K562 (cell line): Measurements from ENCODE around the gene MEIKIN. TPM values are rescaled to one million over a fixed set of nuclear protein-coding genes. Genes with fewer than 3 reads are reported as not detected.
"Not testable (repeated sequence)": the region's sequence is repeated elsewhere in the genome, so short reads cannot be mapped to it uniquely, and the experiment has no call there.

Experiments
- ATAC-seq: fragments of 200-7000 bp; cut with Tn5 transposase; 3 replicates; pipeline ENCODE4 v1.9.1; 2020; ENCODE audit warnings: moderate library complexity
- BruUV-seq: library from RNA; stranded (reverse); fragments of 400-500 nt; replicated peaks from 2 replicates; lab custom pipeline; 2021; lab: Mats Ljungman, UMichigan
- CTCF ChIA-PET: fragments of 300-600 bp; formaldehyde crosslinking; extraction: SDS; loops from one replicate; lab custom pipeline; 2021; ENCODE audit warnings: low intra/inter-chr PET ratio; lab: Yijun Ruan, JAX
- POLR2A ChIA-PET: fragments of 300-600, 350-650 bp; sonication (Branson Sonifier 250); formaldehyde crosslinking; extraction: SDS; loops from one replicate; lab custom pipeline; 2021; ENCODE audit warnings: antibody characterized with exemption, inconsistent platforms; lab: Yijun Ruan, JAX
- DNase-seq, 4 experiments: peaks; one replicate each; pipeline versions ENCODE4 v3.0.0 to v3.0.0-alpha.2; 2011 to 2018; ENCODE audit warnings: low spot score in 3 of 4, mixed read lengths in 3 of 4; ENCODE audit errors: extremely low read depth in 1 of 4
- FAIRE-seq: peaks from 2 replicates; lab custom pipeline; 2011; peaks lifted over from hg19 to GRCh38; lab: Jason Lieb, UNC
- H2AFZ ChIP-seq: 2 replicates; pipeline ENCODE4 v1.6.0; 2011; ENCODE audit warnings: low read depth, low read length, control low read depth, inconsistent platforms
- H3K27ac ChIP-seq: fragments of 200-600 bp; 3 replicates; pipeline ENCODE4 v1.8.0; 2011; ENCODE audit warnings: low read depth, mild to moderate bottlenecking, control low read depth, inconsistent platforms, low read length, moderate library complexity, mixed read lengths; ENCODE audit errors: extremely low read depth
- H3K27me3 ChIP-seq, 2 experiments: fragments of 300-600 bp in 1 of 2; 2 replicates in 1 of 2; 3 replicates in 1 of 2; pipeline versions ENCODE4 v1.6.0 to v1.8.0; 2011; ENCODE audit warnings: inconsistent platforms in 2 of 2, low read length in 2 of 2, mild to moderate bottlenecking in 1 of 2, mixed read lengths in 1 of 2, moderate library complexity in 1 of 2; ENCODE audit not compliant: control insufficient read depth in 2 of 2, insufficient read depth in 2 of 2
- H3K36me3 ChIP-seq: fragments of 300-600 bp; 3 replicates; pipeline ENCODE4 v1.8.0; 2011; ENCODE audit warnings: mild to moderate bottlenecking, low read length, inconsistent platforms; ENCODE audit not compliant: control insufficient read depth, insufficient read depth
- H3K4me1 ChIP-seq, 2 experiments: fragments of 200-600 bp in 1 of 2; replicated peaks in 1 of 2; 2 replicates in 1 of 2; 3 replicates in 1 of 2; pipeline versions ENCODE4 v1.5.1 to v1.8.0; 2011; ENCODE audit warnings: inconsistent platforms in 2 of 2, low read length in 2 of 2, mild to moderate bottlenecking in 1 of 2, mixed read lengths in 1 of 2, moderate library complexity in 1 of 2; ENCODE audit not compliant: control insufficient read depth in 2 of 2, insufficient read depth in 2 of 2
- H3K4me2 ChIP-seq: 2 replicates; pipeline ENCODE4 v1.6.1; 2011; ENCODE audit warnings: low read length, control low read depth, inconsistent platforms, mixed read lengths; ENCODE audit not compliant: insufficient read depth
- H3K4me3 ChIP-seq: fragments of 200-600 bp; sonication (generic), shearing (Covaris generic); 2 replicates; pipeline ENCODE4 v1.5.1; 2016; ENCODE audit warnings: control low read depth, inconsistent platforms
- H3K79me2 ChIP-seq: fragments of 200-600 bp; 3 replicates; pipeline ENCODE4 v1.8.0; 2011; ENCODE audit warnings: low read length, inconsistent platforms; ENCODE audit not compliant: control insufficient read depth, insufficient read depth
- H3K9ac ChIP-seq, 2 experiments: 2 replicates each; pipeline versions ENCODE4 v1.6.0 to v1.6.1; 2011; ENCODE audit warnings: low read depth in 2 of 2, low read length in 2 of 2, control low read depth in 1 of 2, inconsistent platforms in 1 of 2, mild to moderate bottlenecking in 1 of 2, mixed read lengths in 1 of 2; ENCODE audit not compliant: insufficient read depth in 1 of 2
- H3K9me1 ChIP-seq: one replicate; pipeline ENCODE4 v1.6.0; 2011; ENCODE audit warnings: inconsistent platforms, mild to moderate bottlenecking, low read length, moderate library complexity; ENCODE audit not compliant: control insufficient read depth, insufficient read depth
- H3K9me3 ChIP-seq: replicated peaks from 2 replicates; pipeline ENCODE4 v1.5.1; 2011; ENCODE audit warnings: low read depth, low read length, inconsistent platforms; ENCODE audit not compliant: control insufficient read depth, insufficient read depth
- H4K20me1 ChIP-seq: replicated peaks from 2 replicates; pipeline ENCODE4 v1.6.1; 2011; ENCODE audit warnings: low read length, inconsistent platforms, mixed read lengths; ENCODE audit not compliant: control insufficient read depth, insufficient read depth
- CEBPG ChIP-seq, 3 experiments: fragments of 200-800 bp in 1 of 3; sonication (Bioruptor generic) in 1 of 3; sonication (generic) in 1 of 3; formaldehyde crosslinking in 1 of 3; IDR thresholded peaks in 2 of 3; conservative IDR thresholded peaks in 1 of 3; 2 replicates each; pipeline versions ENCODE4 v1.6.1 to v1.8.0; 2016 to 2022; ENCODE audit warnings: missing compliant biosample characterization in 2 of 3, missing genetic modification characterization in 2 of 3, mild to moderate bottlenecking in 1 of 3, missing genetic modification reagents in 1 of 3
- NFRKB ChIP-seq: fragments of 450-650 bp; IDR thresholded peaks from 2 replicates; pipeline ENCODE4 v1.6.1; 2016; ENCODE audit warnings: low read depth
- TRIM24 ChIP-seq, 2 experiments: fragments of 450-650 bp; IDR thresholded peaks; 2 replicates each; pipeline ENCODE4 v1.6.1; 2016
- ZNF830 ChIP-seq: fragments of 250-450 bp; sonication (Bioruptor Pico); IDR thresholded peaks from 2 replicates; pipeline ENCODE4 v1.5.0; 2021; ENCODE audit warnings: mild to moderate bottlenecking
- WGBS: fragments of 100-300 bp; shearing (Covaris generic); methylation state at CpG from one replicate; pipeline ENCODE4 v1.1.6; 2016; ENCODE audit warnings: low coverage, mixed read lengths; ENCODE audit not compliant: insufficient coverage; ENCODE audit errors: missing lambda C conversion rate; 5-methylcytosine and 5-hydroxymethylcytosine counted together
- in situ Hi-C: fragments of 300-500 bp; cut with MboI; formaldehyde crosslinking; loops from 4 replicates; pipeline ENCODE4 v1.15.0; 2018; ENCODE audit warnings: inconsistent platforms, mixed read lengths
- intact Hi-C: fragments of 100-400 bp; cut with micrococcal nuclease; formaldehyde crosslinking; loops from 2 replicates; pipeline ENCODE4 v1.14.2; 2022
- polyA plus RNA-seq, 8 experiments: library from polyadenylated mRNA; depleted of rRNA in 4 of 8; stranded (reverse) in 5 of 8; unstranded in 3 of 8; fragments of >200 nt; fragmentation: Nextera tagmentation in 2 of 8; fragmentation: Illumina TruSeq in 1 of 8; extraction: Ambion mirVana in 2 of 8; extraction: Trizol in 1 of 8; gene quantifications; 2 replicates each; pipeline versions ENCODE4 v1.2.1 to v1.2.3, GENCODE V29; 2011 to 2014; ENCODE audit warnings: inconsistent platforms in 1 of 8, missing spikeins in 1 of 8
- total RNA-seq, 7 experiments: library from RNA; depleted of rRNA in 6 of 7; stranded (reverse); fragments of >200 nt in 6 of 7; fragmentation: Illumina TruSeq in 2 of 7; extraction: Trizol in 2 of 7; gene quantifications; 2 replicates each; pipeline versions ENCODE4 v1.2.1 to v1.2.3, GENCODE V29; 2011 to 2021; ENCODE audit warnings: low replicate concordance in 1 of 7

The MEIKIN gene
- total and polyA plus RNA-seq, 9 of the 15 experiments (the other 6 are each of a cell fraction or from before 2014, with no cell fraction given) = 0.18 TPM; not detected in 8

DNA sequence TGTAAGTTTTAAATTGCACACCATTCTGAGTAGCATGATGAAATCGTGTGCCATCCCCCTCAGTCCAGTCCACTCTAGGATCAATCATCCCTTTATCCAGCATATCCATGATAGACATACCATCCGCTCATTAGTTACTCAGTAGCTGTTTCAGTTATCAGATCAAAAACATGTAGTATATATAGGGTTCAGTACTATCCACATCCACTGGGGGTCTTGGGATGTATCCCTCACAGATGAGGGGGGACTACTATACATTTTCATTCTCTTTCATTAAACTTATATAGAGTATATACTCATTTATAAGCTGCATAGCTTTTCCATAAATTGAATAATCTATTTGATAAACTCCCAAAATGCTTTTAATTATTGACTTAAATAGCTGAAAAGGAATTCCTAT, 67.6 kb downstream of the MEIKIN start:
- Histone ChIP-seq H3K9ac (no peak overlapping the region), H3K9me3 (no peaks in the 10 kb centered on the region; the same call in 1 of the 2 replicates), H4K20me1 (no peaks in the 10 kb centered on the region), H3K27ac (no peak overlapping the region), H3K4me2 (no peak overlapping the region), H3K27me3 (no peaks in the 10 kb centered on the region), H3K36me3 (no peaks in the 10 kb centered on the region), H3K4me3 (no peak overlapping the region), H2AFZ (no peak overlapping the region), H3K9me1 (no peaks in the 10 kb centered on the region), H3K79me2 (no peaks in the 10 kb centered on the region), H3K4me1 (no peaks in the 10 kb centered on the region)
- intact Hi-C loops (no loop called here), in situ Hi-C loops (no loop called here)
- DNase-seq (no peak), ATAC-seq (peak; percentile 81), FAIRE-seq (no peak)
- BruUV-seq = no TSS peak
- CTCF ChIA-PET = no interaction called here
- POLR2A ChIA-PET = interaction anchor here (0.5 to 1.2 kb wide), 3 partner anchors 20 to 577 kb away, joined by 3 read pairs; no protein-coding TSS in a partner anchor
- WGBS = 37% methylated on average over 2 of the region's 2 CpGs
- TF ChIP-seq NFRKB (no peak), CEBPG (CRISPR knock-in tag; IDR thresholded peaks at IDR 0.05) (no peak), CEBPG (tag; conservative IDR thresholded peaks at IDR 0.05 in 1 of 2, IDR thresholded peaks at IDR 0.05 in 1 of 2) (peak in 1 of 2 experiments; percentile 76; a peak in 2 of 4 replicates), ZNF830 (CRISPR knock-in tag) (no peak), TRIM24 (IDR thresholded peaks at IDR 0.05) (peak in 1 of 2 experiments; percentile 27; a peak in 2 of 4 replicates)

DNA sequence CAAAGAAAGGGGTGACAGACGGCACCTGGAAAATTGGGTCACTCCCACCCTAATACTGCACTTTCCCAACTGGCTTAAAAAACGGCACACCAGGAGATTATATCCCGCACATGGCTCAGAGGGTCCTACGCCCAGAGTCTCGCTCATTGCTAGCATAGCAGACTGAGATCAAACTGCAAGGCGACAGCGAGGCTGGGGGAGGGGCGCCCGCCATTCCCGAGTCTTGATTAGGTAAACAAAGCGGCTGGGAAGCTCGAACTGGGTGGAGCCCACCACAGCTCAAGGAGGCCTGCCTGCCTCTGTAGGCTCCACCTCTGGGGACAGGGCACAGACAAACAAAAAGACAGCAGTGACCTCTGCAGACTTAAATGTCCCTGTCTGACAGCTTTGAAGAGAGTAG, 74.2 kb downstream of the MEIKIN start:
- WGBS = 11% methylated on average over 7 of the region's 12 CpGs
- BruUV-seq, H3K4me2 ChIP-seq, H3K4me3 ChIP-seq, H3K27me3 ChIP-seq, H3K9ac ChIP-seq, H3K36me3 ChIP-seq, intact Hi-C loops, CTCF ChIA-PET, POLR2A ChIA-PET, in situ Hi-C loops, H3K9me3 ChIP-seq, FAIRE-seq, H3K4me1 ChIP-seq, ATAC-seq, H3K27ac ChIP-seq, H4K20me1 ChIP-seq, H3K9me1 ChIP-seq, H2AFZ ChIP-seq, DNase-seq, H3K79me2 ChIP-seq: not testable (repeated sequence)
